ENCODE data around the gene PIP5K1C.
A peak's percentile ranks its signal among the peaks of the same experiment; 100 is the strongest.
"Not testable (repeated sequence)": the region's sequence is repeated elsewhere in the genome, so short reads cannot be mapped to it uniquely, and the experiment has no call there.

Gene PIP5K1C

GRCh38 chr19:3628766-3629165 is 71.5 kb downstream of the PIP5K1C start:
- not testable (repeated sequence) for H3K27me3 Mint-ChIP-seq; ATAC-seq (replicated peaks); H3K27ac Mint-ChIP-seq; DNase-seq; H3K4me3 Mint-ChIP-seq; H3K9me3 Mint-ChIP-seq
- H3K36me3 Mint-ChIP-seq (ENCODE audit: insufficient read depth), result peaks cover 23% of the 10 kb centered on the region
- H3K4me1 Mint-ChIP-seq (ENCODE audit: low read depth in 2 of 2), result peaks cover 26 to 30% of the 10 kb centered on the region in 2 donors

- H3K4me3 Mint-ChIP-seq, result peak overlapping the region; percentile 96 to 99
- peaks cover 26 to 33% of the 10 kb centered on the region in 2 donors for H3K4me1 Mint-ChIP-seq (ENCODE audit: low read depth in 2 of 2)
- ATAC-seq (replicated peaks) (no peak), DNase-seq (no peak)
- no peaks in the 10 kb centered on the region for H3K27me3 Mint-ChIP-seq
- H3K27ac Mint-ChIP-seq, result peak overlapping the region in 1 of 2 donors; percentile 99
- peaks cover 33% of the 10 kb centered on the region for H3K36me3 Mint-ChIP-seq (ENCODE audit: insufficient read depth)
- H3K9me3 Mint-ChIP-seq, result no peaks in the 10 kb centered on the region
Observed at GRCh38 chr19:3627351-3627723, 72.9 kb downstream of the PIP5K1C start.

GRCh38 chr19:3626473-3627350 is 73.6 kb downstream of the PIP5K1C start, which contains the start of gene CACTIN:
CACTIN (minus strand) TSS chr19:3626790; CDS start chr19:3626762, 28 bp downstream.
- Mint-ChIP-seq H3K27ac (peak within 1 kb of the TSS; percentile 98 to 99), H3K36me3 (ENCODE audit: insufficient read depth) (peaks cover 39% of the 10 kb centered on the region), H3K4me1 (ENCODE audit: low read depth in 2 of 2) (peaks cover 26 to 35% of the 10 kb centered on the region in 2 donors), H3K4me3 (peak within 1 kb of the TSS; percentile 96 to 99), H3K27me3 (no peaks in the 10 kb centered on the region), H3K9me3 (no peaks in the 10 kb centered on the region)
- peak; percentile 97 to 99 (median 98) for DNase-seq
- peak; percentile 95 for ATAC-seq (replicated peaks)

- no peaks in the 10 kb centered on the region for H3K9me3 Mint-ChIP-seq
- ATAC-seq (replicated peaks) (peak; percentile 3), DNase-seq (no peak)
- peak overlapping the region; percentile 96 to 99 for H3K4me3 Mint-ChIP-seq
- no peaks in the 10 kb centered on the region for H3K27me3 Mint-ChIP-seq
- H3K27ac Mint-ChIP-seq, result peak overlapping the region; percentile 98 to 99
- peaks cover 26 to 36% of the 10 kb centered on the region in 2 donors for H3K4me1 Mint-ChIP-seq (ENCODE audit: low read depth in 2 of 2)
- H3K36me3 Mint-ChIP-seq (ENCODE audit: insufficient read depth), result peaks cover 40% of the 10 kb centered on the region
Observed at GRCh38 chr19:3625996-3626472, 74.2 kb downstream of the PIP5K1C start.

GRCh38 chr19:3623716-3624115 is 76.6 kb downstream of the PIP5K1C start:
- Mint-ChIP-seq H3K4me3 (no peak overlapping the region), H3K4me1 (ENCODE audit: low read depth in 2 of 2) (peaks cover 26 to 36% of the 10 kb centered on the region in 2 donors), H3K9me3 (no peaks in the 10 kb centered on the region), H3K27ac (peak overlapping the region in 1 of 2 donors; percentile 44), H3K36me3 (ENCODE audit: insufficient read depth) (peaks cover 40% of the 10 kb centered on the region), H3K27me3 (no peaks in the 10 kb centered on the region)
- DNase-seq (no peak), ATAC-seq (replicated peaks) (no peak)

GRCh38 chr19:3622224-3622623 is 78.0 kb downstream of the PIP5K1C start:
- peaks cover 26 to 32% of the 10 kb centered on the region in 2 donors for H3K4me1 Mint-ChIP-seq (ENCODE audit: low read depth in 2 of 2)
- DNase-seq (no peak), ATAC-seq (replicated peaks) (no peak)
- no peaks in the 10 kb centered on the region for H3K27me3 Mint-ChIP-seq
- H3K4me3 Mint-ChIP-seq, result no peak overlapping the region
- no peaks in the 10 kb centered on the region for H3K9me3 Mint-ChIP-seq
- H3K27ac Mint-ChIP-seq, result no peak overlapping the region
- peaks cover 38% of the 10 kb centered on the region for H3K36me3 Mint-ChIP-seq (ENCODE audit: insufficient read depth)

GRCh38 chr19:3621689-3622088 is 78.6 kb downstream of the PIP5K1C start:
- Mint-ChIP-seq H3K9me3 (no peaks in the 10 kb centered on the region), H3K27me3 (no peaks in the 10 kb centered on the region), H3K4me1 (ENCODE audit: low read depth in 2 of 2) (peaks cover 21 to 29% of the 10 kb centered on the region in 2 donors), H3K36me3 (ENCODE audit: insufficient read depth) (peaks cover 40% of the 10 kb centered on the region), H3K4me3 (no peak overlapping the region), H3K27ac (no peak overlapping the region)
- DNase-seq (no peak), ATAC-seq (replicated peaks) (no peak)

GRCh38 chr19:3620817-3621547 is 79.3 kb downstream of the PIP5K1C start:
- Mint-ChIP-seq H3K36me3 (ENCODE audit: insufficient read depth) (peaks cover 33% of the 10 kb centered on the region), H3K4me1 (ENCODE audit: low read depth in 2 of 2) (peaks cover 15 to 22% of the 10 kb centered on the region in 2 donors), H3K4me3 (no peak overlapping the region), H3K9me3 (no peaks in the 10 kb centered on the region), H3K27ac (peak overlapping the region in 1 of 2 donors; percentile 17), H3K27me3 (no peaks in the 10 kb centered on the region)
- DNase-seq, result no peak
- ATAC-seq (replicated peaks), result no peak

- Mint-ChIP-seq H3K27me3 (no peaks in the 10 kb centered on the region), H3K36me3 (ENCODE audit: insufficient read depth) (peaks cover 30% of the 10 kb centered on the region), H3K27ac (peak overlapping the region in 1 of 2 donors; percentile 17), H3K4me1 (ENCODE audit: low read depth in 2 of 2) (peaks cover 12 to 19% of the 10 kb centered on the region in 2 donors), H3K4me3 (no peak overlapping the region), H3K9me3 (no peaks in the 10 kb centered on the region)
- DNase-seq, result no peak
- no peak for ATAC-seq (replicated peaks)
Observed at GRCh38 chr19:3620145-3620816, 80.0 kb downstream of the PIP5K1C start.

- DNase-seq (no peak), ATAC-seq (replicated peaks) (no peak)
- no peaks in the 10 kb centered on the region for H3K9me3 Mint-ChIP-seq
- H3K36me3 Mint-ChIP-seq (ENCODE audit: insufficient read depth), result peaks cover 33% of the 10 kb centered on the region
- H3K4me1 Mint-ChIP-seq (ENCODE audit: low read depth in 2 of 2), result peaks cover 7 to 17% of the 10 kb centered on the region in 2 donors
- H3K4me3 Mint-ChIP-seq, result no peak overlapping the region
- no peak overlapping the region for H3K27ac Mint-ChIP-seq
- H3K27me3 Mint-ChIP-seq, result no peaks in the 10 kb centered on the region
Observed at GRCh38 chr19:3619631-3620012, 80.6 kb downstream of the PIP5K1C start.

- peaks cover 1 to 11% of the 10 kb centered on the region in 2 donors for H3K4me1 Mint-ChIP-seq (ENCODE audit: low read depth in 2 of 2)
Observed at GRCh38 chr19:3618811-3619630, 81.2 kb downstream of the PIP5K1C start.

GRCh38 chr19:3618144-3618810 is 82.0 kb downstream of the PIP5K1C start:
- H3K27ac Mint-ChIP-seq, result no peak overlapping the region
- H3K4me3 Mint-ChIP-seq, result no peak overlapping the region
- peak; percentile 56 for ATAC-seq (replicated peaks)
- no peaks in the 10 kb centered on the region for H3K9me3 Mint-ChIP-seq
- peaks cover 28% of the 10 kb centered on the region for H3K36me3 Mint-ChIP-seq (ENCODE audit: insufficient read depth)
- peak; percentile 34 to 44 (median 35) for DNase-seq
- no peaks in the 10 kb centered on the region for H3K27me3 Mint-ChIP-seq
- peaks cover 0 to 9% of the 10 kb centered on the region in 2 donors for H3K4me1 Mint-ChIP-seq (ENCODE audit: low read depth in 2 of 2)

More at GRCh38 chr19:3618811-3619630, 81.2 kb downstream of the PIP5K1C start:
- no peak overlapping the region for H3K4me3 Mint-ChIP-seq
- DNase-seq (no peak), ATAC-seq (replicated peaks) (no peak)
- no peaks in the 10 kb centered on the region for H3K9me3 Mint-ChIP-seq
- peaks cover 29% of the 10 kb centered on the region for H3K36me3 Mint-ChIP-seq (ENCODE audit: insufficient read depth)
- H3K27me3 Mint-ChIP-seq, result no peaks in the 10 kb centered on the region
- H3K27ac Mint-ChIP-seq, result no peak overlapping the region

Measured in effector memory CD8-positive, alpha-beta T cell (primary cell).